ENCODE results near the gene BRAT1.
"Not testable (repeated sequence)": the region's sequence is repeated elsewhere in the genome, so short reads cannot be mapped to it uniquely, and the experiment has no call there.

BRAT1 gene

DNA sequence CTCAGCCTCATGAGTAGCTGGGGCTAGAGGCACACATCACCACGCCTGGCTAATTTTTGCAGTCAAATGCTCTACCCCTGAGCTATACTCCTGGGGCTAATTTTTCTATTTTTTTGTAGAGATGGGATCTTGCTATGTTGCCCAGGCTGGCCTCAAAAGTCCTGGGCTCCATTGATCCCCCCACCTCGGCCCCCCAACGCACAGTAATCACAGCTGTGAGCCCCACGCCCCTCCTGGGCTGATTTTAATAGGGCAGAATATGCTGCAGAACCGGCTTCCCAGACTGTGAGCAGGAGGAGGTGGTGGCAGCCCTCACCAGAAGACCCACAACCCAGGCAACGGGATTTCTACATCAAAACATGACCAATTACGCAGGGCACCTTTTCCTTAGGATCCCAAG lies 15.2 kb downstream of the BRAT1 start:
- no peaks in the 10 kb centered on the region for H3K9me2 ChIP-seq (replicated peaks; ENCODE audit: insufficient read depth, low read length)
- no peaks in the 10 kb centered on the region for H3K27me3 ChIP-seq (replicated peaks; ENCODE audit: insufficient read depth, low read length)
- no peaks in the 10 kb centered on the region for H3K79me2 ChIP-seq (ENCODE audit: low read length)
- H3K27ac ChIP-seq (ENCODE audit: low read length), result no peak overlapping the region
- no peak overlapping the region for H3K4me3 ChIP-seq (ENCODE audit: low read length)
- no peaks in the 10 kb centered on the region for H4K20me1 ChIP-seq (ENCODE audit: insufficient read depth, low read length)
- H3K9ac ChIP-seq (ENCODE audit: low read length), result no peak overlapping the region
- H3F3A ChIP-seq (ENCODE audit: insufficient read depth, low read length), result no peaks in the 10 kb centered on the region
- DNase-seq, result no peak
- no peaks in the 10 kb centered on the region for H3K36me3 ChIP-seq (replicated peaks; ENCODE audit: insufficient read depth, low read length)
- TF ChIP-seq CTCF (IDR thresholded peaks at IDR 0.05; ENCODE audit: low read length) (no peak), EZH2 (optimal IDR thresholded peaks at IDR 0.05; ENCODE audit: low read depth, low read length) (no peak), EZH2phosphoT487 (IDR thresholded peaks at IDR 0.05; ENCODE audit: low read length) (no peak)
- H3K9me3 ChIP-seq (replicated peaks; ENCODE audit: insufficient read depth, low read length), result no peaks in the 10 kb centered on the region
- H3K4me2 ChIP-seq (ENCODE audit: low read depth, low read length), result no peak overlapping the region
- no peaks in the 10 kb centered on the region for H3K4me1 ChIP-seq (ENCODE audit: low read length)
- no peak overlapping the region for H2AFZ ChIP-seq (ENCODE audit: low read length)

- no peaks in the 10 kb centered on the region for H3K36me3 ChIP-seq (replicated peaks; ENCODE audit: insufficient read depth, low read length)
- H3K4me1 ChIP-seq (ENCODE audit: low read length), result no peaks in the 10 kb centered on the region
- DNase-seq, result no peak
These were observed 16.1 kb downstream of the BRAT1 start for GRCh38 chr7:2539031-2539911.

DNA sequence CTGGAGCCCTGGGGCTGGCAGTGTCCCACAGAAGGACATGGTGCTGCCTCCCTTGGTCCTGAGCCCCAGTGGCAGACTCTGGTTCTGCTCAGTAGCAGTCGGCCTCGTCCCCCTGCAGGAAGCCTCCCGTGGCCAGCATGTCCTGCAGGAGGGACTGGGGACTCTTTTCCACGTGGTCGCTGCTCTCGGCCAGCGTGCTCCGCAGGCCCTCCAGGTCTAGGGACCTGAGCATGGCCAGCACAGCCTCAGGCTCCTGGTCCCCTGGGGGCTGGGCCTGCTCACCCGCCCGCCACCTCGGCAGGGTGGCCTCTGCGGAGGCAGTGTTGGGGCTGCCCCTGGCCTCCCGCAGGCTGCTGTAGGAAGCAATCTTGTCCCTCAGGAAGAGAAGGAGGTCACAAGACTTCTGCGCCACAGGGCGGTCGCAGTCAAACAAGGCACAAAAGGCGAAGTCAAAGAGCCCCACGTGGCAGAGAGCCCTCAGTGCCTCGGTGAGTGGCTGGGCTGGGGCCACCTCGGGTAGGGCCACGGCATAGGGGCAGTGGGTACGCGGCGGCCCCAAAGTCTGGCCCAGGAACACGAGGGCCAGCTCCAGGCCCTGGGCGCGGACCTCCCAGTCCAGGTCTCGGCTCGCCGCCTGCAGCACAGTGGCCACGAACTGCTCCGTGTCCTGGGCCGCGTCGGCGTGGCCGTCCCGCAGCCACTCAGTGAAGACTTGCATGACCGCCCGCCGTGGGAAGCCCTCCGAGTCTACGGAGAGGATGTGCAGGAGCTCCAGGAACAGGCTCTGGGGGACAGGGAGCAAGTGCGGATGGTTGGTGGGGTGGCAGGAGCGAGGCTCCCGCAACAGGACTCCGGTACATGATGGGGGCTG lies 17.1 kb downstream of the BRAT1 start:
- Histone ChIP-seq H4K20me1 (ENCODE audit: insufficient read depth, low read length) (no peaks in the 10 kb centered on the region), H3K9me2 (replicated peaks; ENCODE audit: insufficient read depth, low read length) (no peaks in the 10 kb centered on the region), H3K36me3 (replicated peaks; ENCODE audit: insufficient read depth, low read length) (no peaks in the 10 kb centered on the region)

More at GRCh38 chr7:2539031-2539911, 16.1 kb downstream of the BRAT1 start:
- no peak overlapping the region for H3K27ac ChIP-seq (ENCODE audit: low read length)
- H3K9me2 ChIP-seq (replicated peaks; ENCODE audit: insufficient read depth, low read length), result no peaks in the 10 kb centered on the region
- H4K20me1 ChIP-seq (ENCODE audit: insufficient read depth, low read length), result no peaks in the 10 kb centered on the region
- no peak overlapping the region for H3K4me2 ChIP-seq (ENCODE audit: low read depth, low read length)
- no peaks in the 10 kb centered on the region for H3K27me3 ChIP-seq (replicated peaks; ENCODE audit: insufficient read depth, low read length)
- H3K9me3 ChIP-seq (replicated peaks; ENCODE audit: insufficient read depth, low read length), result no peaks in the 10 kb centered on the region
- no peak overlapping the region for H3K4me3 ChIP-seq (ENCODE audit: low read length)
- no peaks in the 10 kb centered on the region for H3K79me2 ChIP-seq (ENCODE audit: low read length)
- H3K9ac ChIP-seq (ENCODE audit: low read length), result no peak overlapping the region
- H3F3A ChIP-seq (ENCODE audit: insufficient read depth, low read length), result no peaks in the 10 kb centered on the region
- no peak overlapping the region for H2AFZ ChIP-seq (ENCODE audit: low read length)
- TF ChIP-seq CTCF (IDR thresholded peaks at IDR 0.05; ENCODE audit: low read length), result no peak

GRCh38 chr7:2535872-2536627 lies 19.3 kb downstream of the BRAT1 start:
- not testable (repeated sequence) for H3K9me3 ChIP-seq (replicated peaks; ENCODE audit: insufficient read depth, low read length); DNase-seq; H3K4me3 ChIP-seq (ENCODE audit: low read length); H3K4me1 ChIP-seq (ENCODE audit: low read length); H3K36me3 ChIP-seq (replicated peaks; ENCODE audit: insufficient read depth, low read length); H3K4me2 ChIP-seq (ENCODE audit: low read depth, low read length); H4K20me1 ChIP-seq (ENCODE audit: insufficient read depth, low read length); H3K9me2 ChIP-seq (replicated peaks; ENCODE audit: insufficient read depth, low read length); H3F3A ChIP-seq (ENCODE audit: insufficient read depth, low read length); H3K27ac ChIP-seq (ENCODE audit: low read length); H3K27me3 ChIP-seq (replicated peaks; ENCODE audit: insufficient read depth, low read length); H3K9ac ChIP-seq (ENCODE audit: low read length); H2AFZ ChIP-seq (ENCODE audit: low read length); H3K79me2 ChIP-seq (ENCODE audit: low read length)

More for the DNA sequence above, 17.1 kb downstream of the BRAT1 start:
- H3K4me1 ChIP-seq (ENCODE audit: low read length), result no peaks in the 10 kb centered on the region
- no peaks in the 10 kb centered on the region for H3K9me3 ChIP-seq (replicated peaks; ENCODE audit: insufficient read depth, low read length)
- no peak for DNase-seq
- H3K4me2 ChIP-seq (ENCODE audit: low read depth, low read length), result no peak overlapping the region
- no peak overlapping the region for H3K27ac ChIP-seq (ENCODE audit: low read length)
- no peaks in the 10 kb centered on the region for H3K79me2 ChIP-seq (ENCODE audit: low read length)
- TF ChIP-seq EZH2 (optimal IDR thresholded peaks at IDR 0.05; ENCODE audit: low read depth, low read length) (no peak), EZH2phosphoT487 (IDR thresholded peaks at IDR 0.05; ENCODE audit: low read length) (no peak), CTCF (IDR thresholded peaks at IDR 0.05; ENCODE audit: low read length) (no peak)
- H3K9ac ChIP-seq (ENCODE audit: low read length), result no peak overlapping the region
- H3F3A ChIP-seq (ENCODE audit: insufficient read depth, low read length), result no peaks in the 10 kb centered on the region
- H3K27me3 ChIP-seq (replicated peaks; ENCODE audit: insufficient read depth, low read length), result no peaks in the 10 kb centered on the region
- H3K4me3 ChIP-seq (ENCODE audit: low read length), result no peak overlapping the region
- H2AFZ ChIP-seq (ENCODE audit: low read length), result no peak overlapping the region

- H3K4me2 ChIP-seq (ENCODE audit: low read depth, low read length); H3K4me1 ChIP-seq (ENCODE audit: low read length); H3K27me3 ChIP-seq (replicated peaks; ENCODE audit: insufficient read depth, low read length); H4K20me1 ChIP-seq (ENCODE audit: insufficient read depth, low read length); H3K4me3 ChIP-seq (ENCODE audit: low read length); H3K79me2 ChIP-seq (ENCODE audit: low read length); H3F3A ChIP-seq (ENCODE audit: insufficient read depth, low read length); H3K9me3 ChIP-seq (replicated peaks; ENCODE audit: insufficient read depth, low read length); H3K9me2 ChIP-seq (replicated peaks; ENCODE audit: insufficient read depth, low read length); H2AFZ ChIP-seq (ENCODE audit: low read length); DNase-seq; H3K27ac ChIP-seq (ENCODE audit: low read length); H3K36me3 ChIP-seq (replicated peaks; ENCODE audit: insufficient read depth, low read length); H3K9ac ChIP-seq (ENCODE audit: low read length): not testable (repeated sequence)
These were observed 21.1 kb downstream of the BRAT1 start for GRCh38 chr7:2534214-2534613.
